GM19193 (cell line): ENCODE data around the gene RFX7.

ENCODE experiments used
- POLR2A ChIP-seq: IDR thresholded peaks from 4 replicates; pipeline ENCODE4 v1.6.1; 2011; ENCODE audit not compliant: insufficient read depth, insufficient read length; ENCODE audit errors: extremely low read depth

The RFX7 gene

GRCh38 chr15:56045068-56045748 lies 198.5 kb downstream of the RFX7 start:
- no peak for TF ChIP-seq POLR2A

- TF ChIP-seq POLR2A, result no peak
These were observed 200.4 kb downstream of the RFX7 start for GRCh38 chr15:56042982-56043980.

GRCh38 chr15:56042498-56042897 lies 201.2 kb downstream of the RFX7 start:
- TF ChIP-seq POLR2A, result no peak

- TF ChIP-seq POLR2A, result no peak
These were observed 201.6 kb downstream of the RFX7 start for GRCh38 chr15:56042031-56042430.

GRCh38 chr15:56040081-56041035 lies 203.3 kb downstream of the RFX7 start:
- no peak for TF ChIP-seq POLR2A

- TF ChIP-seq POLR2A, result no peak
These were observed 205.0 kb downstream of the RFX7 start for GRCh38 chr15:56038707-56039106.

GRCh38 chr15:56038015-56038414 lies 205.7 kb downstream of the RFX7 start:
- TF ChIP-seq POLR2A, result no peak
